Muscle of leg (tissue), 11 donors: ENCODE measurements around the gene STK31. TPM values are rescaled to one million over a fixed set of nuclear protein-coding genes. Genes with fewer than 3 reads are reported as not detected.
A peak's percentile ranks its signal among the peaks of the same experiment; 100 is the strongest.
"Not testable (repeated sequence)": the region's sequence is repeated elsewhere in the genome, so short reads cannot be mapped to it uniquely, and the experiment has no call there.

Experiments
- DNase-seq: peaks from one replicate; pipeline ENCODE4 v3.0.0; 2013
- H3K27ac ChIP-seq: one replicate; pipeline ENCODE4 v1.5.1; 2013; ENCODE audit warnings: mild to moderate bottlenecking, low read length, control low read depth
- H3K27me3 ChIP-seq: one replicate; pipeline ENCODE4 v1.6.1; 2013; ENCODE audit warnings: low read length; ENCODE audit not compliant: control insufficient read depth, insufficient read depth
- H3K36me3 ChIP-seq: one replicate; pipeline ENCODE4 v1.6.1; 2013; ENCODE audit warnings: low read length; ENCODE audit not compliant: control insufficient read depth, insufficient read depth
- H3K4me1 ChIP-seq: one replicate; pipeline ENCODE4 v1.6.1; 2013; ENCODE audit warnings: low read length; ENCODE audit not compliant: control insufficient read depth, insufficient read depth
- H3K4me3 ChIP-seq: one replicate; pipeline ENCODE4 v1.5.1; 2013; ENCODE audit warnings: low read length, control low read depth
- H3K9me3 ChIP-seq: replicated peaks from 2 replicates; pipeline ENCODE4 v1.6.1; 2013; ENCODE audit warnings: low read depth, low read length; ENCODE audit not compliant: control insufficient read depth
- WGBS: methylation state at CpG from one replicate; pipeline ENCODE4 v1.1.5; 2013; ENCODE audit warnings: missing lambda C conversion rate; ENCODE audit not compliant: insufficient coverage; 5-methylcytosine and 5-hydroxymethylcytosine counted together
- polyA plus RNA-seq, 8 donors: library from polyadenylated mRNA; unstranded; fragments of 120-200 nt; gene quantifications; one replicate each; pipeline versions ENCODE4 v1.2.1 to v1.2.3, GENCODE V29; 2013; ENCODE audit warnings: inconsistent platforms in 1 of 8, low replicate concordance in 1 of 8; ENCODE audit not compliant: insufficient read length in 8 of 8, insufficient read depth in 1 of 8
- total RNA-seq: library from RNA; stranded (reverse); fragments of 120-200 nt; gene quantifications from one replicate; pipeline ENCODE4 v1.2.4, GENCODE V29; 2013

The STK31 gene
- total and polyA plus RNA-seq, 9 donors, result 0.40 to 3.0 (median 1.0) TPM

GRCh38 chr7:23787272-23787671, 77.3 kb downstream of the STK31 start:
- 67% methylated on average over 1 of the region's 3 CpGs for WGBS
- Histone ChIP-seq H3K27ac (no peak overlapping the region), H3K36me3 (no peaks in the 10 kb centered on the region), H3K4me3 (no peak overlapping the region), H3K27me3 (no peaks in the 10 kb centered on the region), H3K9me3 (no peaks in the 10 kb centered on the region), H3K4me1 (no peaks in the 10 kb centered on the region)
- DNase-seq, result no peak

GRCh38 chr7:23788843-23789242, 78.8 kb downstream of the STK31 start:
- no CpG with 5 or more reads among the region's 3 CpGs for WGBS
- DNase-seq, result peak; percentile 40

GRCh38 chr7:23791721-23792120, 81.7 kb downstream of the STK31 start:
- H3K9me3 ChIP-seq, result peaks cover 15% of the 10 kb centered on the region
- H3K27ac ChIP-seq, result no peak overlapping the region
- H3K4me1 ChIP-seq, result no peaks in the 10 kb centered on the region
- H3K36me3 ChIP-seq, result no peaks in the 10 kb centered on the region
- H3K27me3 ChIP-seq, result no peaks in the 10 kb centered on the region
- DNase-seq, result no peak
- no peak overlapping the region for H3K4me3 ChIP-seq

More at GRCh38 chr7:23788843-23789242, 78.8 kb downstream of the STK31 start:
- no peak overlapping the region for H3K4me3 ChIP-seq
- H3K36me3 ChIP-seq, result no peaks in the 10 kb centered on the region
- H3K27me3 ChIP-seq, result no peaks in the 10 kb centered on the region
- no peak overlapping the region for H3K27ac ChIP-seq
- H3K9me3 ChIP-seq, result no peaks in the 10 kb centered on the region
- H3K4me1 ChIP-seq, result no peaks in the 10 kb centered on the region

GRCh38 chr7:23802720-23803397, 92.8 kb downstream of the STK31 start:
- no CpG with 5 or more reads among the region's 4 CpGs for WGBS
- DNase-seq, result no peak
- no peak overlapping the region for H3K27ac ChIP-seq

GRCh38 chr7:23804707-23805106, 94.7 kb downstream of the STK31 start:
- DNase-seq, result no peak
- Histone ChIP-seq H3K27ac (no peak overlapping the region), H3K4me1 (no peaks in the 10 kb centered on the region), H3K4me3 (no peak overlapping the region), H3K27me3 (no peaks in the 10 kb centered on the region), H3K36me3 (no peaks in the 10 kb centered on the region), H3K9me3 (no peaks in the 10 kb centered on the region)
- no CpG with 5 or more reads among the region's 1 CpG for WGBS

More at GRCh38 chr7:23802720-23803397, 92.8 kb downstream of the STK31 start:
- Histone ChIP-seq H3K4me1 (no peaks in the 10 kb centered on the region), H3K9me3 (no peaks in the 10 kb centered on the region), H3K4me3 (no peak overlapping the region), H3K36me3 (no peaks in the 10 kb centered on the region), H3K27me3 (no peaks in the 10 kb centered on the region)

- Histone ChIP-seq H3K4me1 (no peaks in the 10 kb centered on the region), H3K9me3 (no peaks in the 10 kb centered on the region), H3K27ac (no peak overlapping the region), H3K36me3 (no peaks in the 10 kb centered on the region), H3K4me3 (no peak overlapping the region), H3K27me3 (no peaks in the 10 kb centered on the region)
- no peak for DNase-seq
- no CpG with 5 or more reads among the region's 3 CpGs for WGBS
Observed at GRCh38 chr7:23808421-23808820, 98.4 kb downstream of the STK31 start.

GRCh38 chr7:23810099-23810498, 100.1 kb downstream of the STK31 start:
- DNase-seq, result no peak
- Histone ChIP-seq H3K27me3 (no peaks in the 10 kb centered on the region), H3K4me1 (no peaks in the 10 kb centered on the region), H3K9me3 (no peaks in the 10 kb centered on the region), H3K27ac (no peak overlapping the region), H3K4me3 (no peak overlapping the region), H3K36me3 (no peaks in the 10 kb centered on the region)
- WGBS, result no CpG with 5 or more reads among the region's 1 CpG

GRCh38 chr7:23811540-23811939, 101.5 kb downstream of the STK31 start:
- Histone ChIP-seq H3K4me3 (no peak overlapping the region), H3K27me3 (no peaks in the 10 kb centered on the region), H3K36me3 (no peaks in the 10 kb centered on the region), H3K27ac (no peak overlapping the region), H3K4me1 (no peaks in the 10 kb centered on the region), H3K9me3 (no peaks in the 10 kb centered on the region)
- 89% methylated on average over 1 of the region's 1 CpG for WGBS
- DNase-seq, result no peak

- WGBS, result 91% methylated on average over 7 of the region's 10 CpGs
- H3K4me1 ChIP-seq, H3K27ac ChIP-seq: not testable (repeated sequence)
Observed at GRCh38 chr7:23828125-23828524, 118.1 kb downstream of the STK31 start.

GRCh38 chr7:23832733-23833132, 122.7 kb downstream of the STK31 start:
- DNase-seq, H3K27me3 ChIP-seq, H3K27ac ChIP-seq, H3K4me1 ChIP-seq, H3K36me3 ChIP-seq, H3K4me3 ChIP-seq: not testable (repeated sequence)
- 80% methylated on average over 3 of the region's 4 CpGs for WGBS
- H3K9me3 ChIP-seq, result peaks cover 15% of the 10 kb centered on the region

More at GRCh38 chr7:23828125-23828524, 118.1 kb downstream of the STK31 start:
- not testable (repeated sequence) for H3K4me3 ChIP-seq, H3K27me3 ChIP-seq, DNase-seq, H3K9me3 ChIP-seq, H3K36me3 ChIP-seq

GRCh38 chr7:23833405-23833804, 123.4 kb downstream of the STK31 start:
- H3K27ac ChIP-seq, result no peak overlapping the region
- no peak overlapping the region for H3K4me3 ChIP-seq
- no peaks in the 10 kb centered on the region for H3K27me3 ChIP-seq
- H3K9me3 ChIP-seq, result peaks cover 15% of the 10 kb centered on the region
- H3K4me1 ChIP-seq, result no peaks in the 10 kb centered on the region
- WGBS, result 91% methylated on average over 1 of the region's 3 CpGs
- no peaks in the 10 kb centered on the region for H3K36me3 ChIP-seq
- no peak for DNase-seq
